Fibroblast of skin of right quadriceps (primary cell): Measurements from ENCODE around the gene CTNND2.
"Not testable (repeated sequence)": the region's sequence is repeated elsewhere in the genome, so short reads cannot be mapped to it uniquely, and the experiment has no call there.

Source experiments
- DNase-seq: peaks from one replicate; pipeline ENCODE4 v3.0.0-alpha.2; 2013

The CTNND2 gene

GRCh38 chr5:11152368-11152767 lies 751.9 kb downstream of the CTNND2 start:
- DNase-seq = no peak

- no peak for DNase-seq
These were observed 753.3 kb downstream of the CTNND2 start for GRCh38 chr5:11150976-11151375.

GRCh38 chr5:11148810-11149539 lies 755.3 kb downstream of the CTNND2 start:
- no peak for DNase-seq

- DNase-seq = no peak
These were observed 758.1 kb downstream of the CTNND2 start for GRCh38 chr5:11146171-11146570.

- peak; percentile 27 for DNase-seq
These were observed 760.6 kb downstream of the CTNND2 start for GRCh38 chr5:11143456-11144267.

- no peak for DNase-seq
These were observed 764.9 kb downstream of the CTNND2 start for GRCh38 chr5:11139217-11139865.

GRCh38 chr5:11130131-11130530 lies 774.1 kb downstream of the CTNND2 start:
- DNase-seq = no peak

- no peak for DNase-seq
These were observed 776.2 kb downstream of the CTNND2 start for GRCh38 chr5:11128021-11128420.

- DNase-seq = no peak
These were observed 777.4 kb downstream of the CTNND2 start for GRCh38 chr5:11126844-11127243.

GRCh38 chr5:11121885-11122284 lies 782.4 kb downstream of the CTNND2 start:
- no peak for DNase-seq

GRCh38 chr5:11110128-11110527 lies 794.1 kb downstream of the CTNND2 start:
- no peak for DNase-seq

GRCh38 chr5:11105696-11106095 lies 798.5 kb downstream of the CTNND2 start:
- DNase-seq = no peak

- no peak for DNase-seq
These were observed 799.6 kb downstream of the CTNND2 start for GRCh38 chr5:11104651-11105112.

GRCh38 chr5:11104210-11104609 lies 800.0 kb downstream of the CTNND2 start:
- DNase-seq = no peak

- DNase-seq = no peak
These were observed 820.1 kb downstream of the CTNND2 start for GRCh38 chr5:11084111-11084510.

GRCh38 chr5:11082404-11082945 lies 821.8 kb downstream of the CTNND2 start:
- no peak for DNase-seq

- DNase-seq = no peak
These were observed 827.2 kb downstream of the CTNND2 start for GRCh38 chr5:11076945-11077613.

GRCh38 chr5:11075035-11075805 lies 829.0 kb downstream of the CTNND2 start:
- no peak for DNase-seq

GRCh38 chr5:11072568-11072967 lies 831.7 kb downstream of the CTNND2 start:
- DNase-seq = no peak

GRCh38 chr5:11072076-11072475 lies 832.2 kb downstream of the CTNND2 start:
- DNase-seq = no peak

GRCh38 chr5:11069041-11069440 lies 835.2 kb downstream of the CTNND2 start:
- peak; percentile 14 for DNase-seq

GRCh38 chr5:11065723-11066122 lies 838.5 kb downstream of the CTNND2 start:
- not testable (repeated sequence) for DNase-seq
